Myocyte (in vitro differentiated cells): Measurements from ENCODE around the gene TRPC6. TPM values are rescaled to one million over a fixed set of nuclear protein-coding genes. Genes with fewer than 3 reads are reported as not detected.
"Not testable (repeated sequence)": the region's sequence is repeated elsewhere in the genome, so short reads cannot be mapped to it uniquely, and the experiment has no call there.

Source experiments
- DNase-seq: peaks from one replicate; pipeline ENCODE4 v3.0.0-alpha.2; 2012; ENCODE audit warnings: low read depth
- total RNA-seq: library from RNA; depleted of rRNA; stranded (reverse); fragments of >200 nt; gene quantifications from 2 replicates; pipeline ENCODE4 v1.2.3, GENCODE V29; 2014

Gene TRPC6
- total RNA-seq, 1 donor from 2014 or later, result not detected

DNA sequence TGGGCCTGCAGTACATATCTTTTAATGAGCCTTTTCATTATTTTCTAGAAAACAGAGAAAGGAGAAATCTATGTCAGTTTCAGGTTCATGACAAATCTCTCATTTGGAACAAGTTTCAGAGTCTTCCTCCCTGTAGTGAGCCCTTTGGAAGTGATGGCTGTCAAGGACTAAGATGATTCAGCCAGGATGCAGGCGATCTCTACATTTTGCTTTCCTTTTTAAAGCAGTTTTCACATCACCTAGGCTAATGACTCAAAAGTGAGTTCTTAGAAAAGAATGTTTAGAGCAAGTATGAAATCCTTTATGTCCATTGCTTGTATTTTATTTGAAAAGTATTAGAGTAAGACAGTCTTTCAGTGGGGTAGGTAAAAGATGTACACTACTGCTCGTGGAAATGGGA is 130.1 kb downstream of the TRPC6 start:
- no peak for DNase-seq

DNA sequence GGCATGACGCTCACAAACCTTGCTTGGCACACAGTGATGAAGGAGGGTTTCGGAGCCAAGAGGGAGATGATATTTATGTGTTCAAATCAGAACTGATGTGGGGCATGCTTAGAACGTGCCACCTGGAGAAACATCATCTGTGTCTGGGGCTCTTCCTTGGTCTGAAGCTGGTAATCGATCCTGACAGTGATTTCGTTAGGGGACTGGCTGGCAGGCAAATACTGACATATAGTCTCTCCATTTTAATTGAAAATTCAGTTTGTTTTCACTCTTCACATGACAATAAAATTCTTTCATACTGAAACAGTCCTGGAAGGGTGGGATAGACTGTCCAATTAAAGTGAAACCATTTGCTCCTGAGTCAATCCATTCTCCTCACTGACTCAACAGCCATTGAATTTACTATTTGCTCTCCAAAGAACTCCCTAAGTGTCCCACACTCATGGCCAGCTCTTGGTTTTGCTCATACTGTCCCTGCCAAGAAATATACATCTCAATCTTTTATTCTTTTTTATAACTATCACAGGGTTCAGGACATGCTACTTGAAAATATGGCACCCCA is 134.8 kb downstream of the TRPC6 start:
- no peak for DNase-seq

DNA sequence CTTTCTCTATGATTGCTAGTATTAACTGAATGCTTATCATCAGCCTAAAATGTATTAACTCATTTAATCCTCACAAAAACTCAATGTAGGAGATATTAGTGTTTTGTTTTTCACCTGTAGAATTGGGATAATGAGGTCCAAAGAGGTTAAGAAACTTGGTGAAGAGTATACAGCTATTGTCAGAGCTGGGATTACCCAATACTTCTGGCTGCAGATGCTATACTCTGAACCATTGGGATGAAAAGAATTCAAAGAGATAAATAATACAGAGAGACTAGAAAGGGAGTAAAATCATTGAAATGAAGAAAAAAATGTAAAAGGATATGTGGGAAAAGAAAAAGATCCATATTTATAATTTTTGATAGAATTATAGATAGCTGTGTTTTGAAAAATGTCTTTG is 137.1 kb downstream of the TRPC6 start:
- no peak for DNase-seq

DNA sequence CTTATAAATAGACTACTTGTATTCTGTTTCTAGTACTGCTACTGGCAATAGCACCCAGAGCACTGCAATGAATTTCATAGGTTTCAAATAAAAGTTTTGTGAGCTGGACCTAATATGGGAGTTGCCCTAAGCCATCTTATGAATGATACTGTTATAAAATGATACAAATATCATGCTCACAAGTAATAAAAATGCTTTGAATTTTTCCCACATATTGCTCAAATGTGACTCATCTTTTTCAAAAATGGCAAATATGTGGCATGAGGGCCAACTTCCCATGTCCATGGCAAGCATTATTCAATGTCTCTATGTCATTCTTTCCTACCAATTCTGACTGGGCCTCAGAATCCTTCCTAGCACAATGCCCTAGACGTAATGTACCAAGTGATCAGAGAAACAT is 137.6 kb downstream of the TRPC6 start:
- peak; percentile 58 for DNase-seq

DNA sequence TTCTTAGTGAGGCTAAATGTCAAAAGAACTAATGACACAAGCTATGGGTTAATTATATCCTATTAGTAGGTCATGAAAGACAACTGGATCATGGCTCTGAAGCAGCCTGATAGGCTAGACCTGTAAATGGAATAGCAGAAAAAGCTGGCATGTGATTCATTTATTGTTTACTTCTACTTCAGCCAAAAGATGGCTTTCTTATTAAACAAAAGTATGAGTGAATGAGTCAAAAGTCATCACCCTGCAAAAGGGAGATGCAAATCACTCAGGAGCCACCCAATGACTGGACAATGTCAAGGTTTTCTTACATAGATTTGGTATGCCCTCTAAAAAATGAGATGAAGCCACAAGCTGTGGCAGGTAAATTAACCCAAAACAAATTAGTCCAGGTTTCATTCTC is 138.0 kb downstream of the TRPC6 start:
- DNase-seq, result peak; percentile 26

DNA sequence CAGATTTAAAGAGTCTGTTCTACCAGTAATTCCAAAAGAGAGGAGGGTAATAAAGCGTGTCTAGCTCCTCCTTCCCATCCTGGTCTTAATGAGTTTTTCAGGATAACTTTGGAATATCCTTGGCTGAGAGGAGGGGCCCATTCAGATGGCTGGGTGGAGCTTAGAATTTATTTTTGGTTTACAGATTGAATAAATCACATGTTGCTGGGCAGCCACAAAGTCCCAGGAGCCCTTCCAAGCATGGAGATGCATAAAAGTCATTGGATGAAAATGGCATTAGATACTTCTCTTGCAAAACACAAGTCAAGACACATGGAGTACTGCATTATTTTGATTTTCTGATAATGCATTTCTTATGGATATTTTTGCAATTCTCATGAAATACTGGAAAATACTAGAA is 139.0 kb downstream of the TRPC6 start:
- DNase-seq, result peak; percentile 57

DNA sequence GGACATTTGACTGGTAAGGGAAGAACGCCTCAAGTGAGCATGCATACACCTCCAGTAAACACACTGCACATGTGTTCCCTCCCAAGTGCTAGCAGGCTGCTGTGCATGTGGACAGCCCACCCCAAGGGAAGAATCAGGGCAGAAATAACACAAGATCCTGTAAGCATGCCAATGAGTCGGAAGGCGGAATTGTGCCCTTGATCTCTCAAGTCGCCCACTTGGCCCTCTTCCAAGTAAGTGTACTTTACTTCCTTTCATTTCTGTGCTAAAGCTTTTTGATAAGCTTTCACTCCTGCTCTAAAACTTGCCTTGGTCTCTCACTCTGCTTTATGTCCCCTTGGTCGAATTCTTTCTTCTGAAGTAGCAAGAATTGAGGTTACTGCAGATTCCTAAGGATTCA is 139.6 kb downstream of the TRPC6 start:
- DNase-seq, result peak; percentile 18

DNA sequence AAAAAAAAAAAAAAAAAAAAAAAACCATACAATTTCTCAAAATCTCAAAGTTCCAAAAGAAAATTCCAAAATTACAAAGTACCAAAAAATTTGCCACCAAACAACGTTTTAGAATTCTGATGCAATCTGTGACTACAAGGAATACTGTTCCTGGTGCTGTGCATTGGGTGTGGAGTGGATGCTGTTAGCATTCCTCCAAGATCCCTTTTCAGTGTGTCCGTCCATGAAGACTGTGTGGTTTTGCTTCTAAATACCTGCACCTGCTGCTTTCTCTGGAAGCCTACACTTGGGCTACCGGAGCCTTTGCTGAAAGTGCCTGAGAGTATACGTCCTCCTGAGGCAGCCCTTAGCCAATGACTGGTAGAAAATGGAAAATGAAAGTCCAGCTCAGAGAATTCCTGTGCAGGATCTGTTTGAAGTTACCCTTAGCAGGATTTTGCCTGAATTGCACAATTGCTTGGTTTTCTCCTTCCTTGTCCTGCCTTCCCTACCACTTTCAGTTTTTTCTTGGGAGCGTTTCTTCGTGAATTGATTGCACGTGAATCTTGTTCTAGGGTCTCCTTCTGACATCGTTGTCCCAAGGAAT is 140.8 kb downstream of the TRPC6 start:
- DNase-seq, result peak; percentile 14

DNA sequence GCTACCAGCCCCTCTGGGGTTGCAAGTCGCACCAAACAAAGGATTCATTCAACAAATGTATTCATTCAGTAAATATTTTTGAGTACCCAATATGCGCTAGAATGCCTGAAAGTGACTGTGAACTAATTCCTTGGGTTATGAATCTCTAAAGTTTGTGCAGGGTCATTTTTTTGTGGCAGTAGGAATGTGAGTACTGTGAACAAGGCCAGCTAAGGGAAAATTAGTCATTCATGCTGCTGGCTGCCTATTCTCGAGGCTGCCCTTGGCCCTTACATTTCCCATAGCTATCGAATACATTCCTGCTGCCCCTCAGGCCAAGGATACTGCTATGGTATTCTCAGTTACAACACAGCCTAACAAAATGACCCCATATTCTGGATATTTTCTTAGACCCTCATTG is 141.6 kb downstream of the TRPC6 start:
- no peak for DNase-seq

DNA sequence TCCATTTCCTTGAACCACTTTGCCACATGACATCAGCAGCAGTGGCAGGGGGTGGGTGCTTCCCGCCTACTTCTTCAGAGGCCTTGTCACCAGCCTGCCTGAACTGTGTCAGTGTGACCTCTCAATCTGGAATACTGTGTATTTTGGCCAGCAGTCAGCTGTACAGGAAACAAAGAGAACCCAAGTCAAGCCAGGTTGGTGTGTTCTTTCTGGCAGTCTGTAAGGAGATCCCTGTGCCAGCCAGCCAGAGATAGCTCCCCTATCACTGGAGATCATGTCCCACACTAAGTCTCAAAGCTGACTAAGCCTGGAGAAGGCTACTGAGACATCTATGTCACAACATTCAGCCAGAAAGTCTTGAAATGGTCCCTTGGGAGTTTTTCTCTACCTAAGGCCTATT is 142.1 kb downstream of the TRPC6 start:
- DNase-seq, result peak; percentile 32

DNA sequence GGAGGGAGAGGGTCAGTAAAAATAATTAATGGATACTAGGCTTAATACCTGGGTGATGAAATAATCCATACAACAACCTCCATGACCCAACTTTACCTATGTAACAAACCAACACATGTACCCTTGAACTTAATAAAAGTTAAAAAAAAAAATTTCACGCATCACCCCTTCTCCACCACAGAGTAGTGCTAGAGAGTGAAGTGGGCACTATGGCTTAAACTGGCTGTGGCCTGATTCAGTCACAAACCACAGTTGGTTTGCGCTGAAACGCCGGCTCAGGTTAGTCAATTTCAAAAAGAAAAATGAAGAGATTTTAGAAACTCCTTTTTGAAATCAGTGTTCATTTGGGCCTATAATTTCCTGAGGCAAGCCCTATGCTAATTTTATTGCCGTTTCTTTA is 144.3 kb downstream of the TRPC6 start:
- DNase-seq, result no peak

DNA sequence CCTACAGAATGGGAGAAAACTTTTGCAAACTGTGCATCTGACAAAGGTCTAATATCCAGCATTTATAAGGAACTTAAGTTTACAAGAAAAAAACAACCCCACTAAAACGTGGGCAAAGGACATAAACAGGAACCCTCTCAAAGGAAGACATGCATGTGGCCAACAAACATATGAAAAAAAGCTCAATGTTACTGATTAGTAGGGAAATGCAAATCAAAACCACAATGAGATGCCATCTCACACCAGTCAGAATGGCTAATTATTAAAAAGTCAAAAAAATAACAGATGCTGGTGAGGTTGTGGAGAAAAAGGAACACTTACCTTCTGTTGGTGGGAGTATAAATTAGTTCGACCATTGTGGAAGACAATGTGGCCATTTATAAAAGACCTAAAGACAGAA is 145.1 kb downstream of the TRPC6 start:
- not testable (repeated sequence) for DNase-seq

DNA sequence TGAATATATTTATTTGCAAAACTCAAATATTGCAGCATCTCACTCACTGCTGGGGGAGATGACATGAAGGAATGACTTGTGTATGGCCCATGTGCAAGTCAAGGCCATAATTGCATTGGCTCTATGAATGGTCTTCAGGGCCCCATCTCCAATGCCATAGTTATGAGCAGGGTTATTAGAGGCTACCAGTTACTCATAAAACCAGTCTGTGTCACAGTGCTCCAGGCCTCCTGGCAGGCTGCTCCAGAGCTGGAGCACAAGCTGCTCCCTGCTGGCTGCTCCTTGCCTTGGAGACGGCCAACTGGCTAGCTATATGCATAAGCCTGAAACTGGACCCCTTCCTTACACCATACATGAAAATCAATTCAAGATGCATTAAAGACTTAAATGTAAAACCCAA is 145.7 kb downstream of the TRPC6 start:
- no peak for DNase-seq

DNA sequence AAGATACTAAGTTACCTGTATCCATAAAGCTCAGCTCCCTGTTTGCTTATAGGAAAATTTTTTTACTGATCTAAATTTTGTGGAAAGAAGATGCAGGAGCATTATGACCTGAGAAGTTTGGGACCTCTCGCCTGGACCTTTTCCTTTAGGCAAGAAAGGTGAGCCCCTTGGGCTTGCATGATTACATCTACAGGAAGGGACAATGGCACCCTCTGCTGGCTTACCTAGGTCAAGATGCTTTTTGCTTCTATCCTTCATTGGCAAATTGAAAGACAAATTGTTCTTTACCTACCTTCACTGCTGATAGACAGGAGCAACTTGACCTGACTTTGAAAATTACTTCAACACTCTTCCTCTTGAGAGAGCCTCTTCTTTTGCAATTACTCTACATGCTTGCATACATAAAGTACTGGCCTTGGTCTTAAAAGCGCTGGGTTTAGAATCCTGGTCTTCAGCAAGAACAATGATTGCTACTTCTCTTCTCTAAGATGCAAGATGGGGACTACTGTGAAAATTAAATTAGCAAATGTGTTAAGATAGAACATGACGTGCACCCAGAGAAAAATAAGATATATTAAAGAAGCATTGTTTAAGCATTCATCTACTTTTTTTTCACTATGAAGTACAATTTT is 147.2 kb downstream of the TRPC6 start:
- peak; percentile 41 for DNase-seq

DNA sequence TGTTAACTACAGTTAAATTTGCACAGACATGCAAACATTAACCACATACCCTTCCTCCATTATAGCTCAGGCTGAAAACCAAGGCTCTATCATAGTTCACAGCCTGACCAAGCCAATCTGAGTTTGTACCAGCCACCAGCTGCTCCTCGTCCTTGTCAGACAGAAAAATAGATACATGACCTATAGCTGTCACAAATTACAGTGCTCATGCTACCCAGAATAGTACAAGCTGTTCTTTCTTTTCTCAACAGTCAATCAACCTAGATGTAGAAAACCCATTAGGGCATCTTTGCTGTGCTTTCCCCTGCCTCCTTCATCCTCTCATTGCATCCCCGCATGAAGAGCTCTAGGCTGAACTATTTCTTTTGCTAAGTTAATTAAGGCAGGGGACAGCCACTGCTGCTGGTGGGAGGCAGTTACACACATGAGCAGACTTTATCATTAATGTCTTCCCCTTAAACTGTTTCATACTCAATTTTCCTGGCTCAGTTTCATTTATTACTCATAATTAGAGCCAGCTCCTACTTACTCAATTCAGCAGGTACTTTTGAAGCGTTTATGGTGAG is 148.3 kb downstream of the TRPC6 start:
- no peak for DNase-seq

DNA sequence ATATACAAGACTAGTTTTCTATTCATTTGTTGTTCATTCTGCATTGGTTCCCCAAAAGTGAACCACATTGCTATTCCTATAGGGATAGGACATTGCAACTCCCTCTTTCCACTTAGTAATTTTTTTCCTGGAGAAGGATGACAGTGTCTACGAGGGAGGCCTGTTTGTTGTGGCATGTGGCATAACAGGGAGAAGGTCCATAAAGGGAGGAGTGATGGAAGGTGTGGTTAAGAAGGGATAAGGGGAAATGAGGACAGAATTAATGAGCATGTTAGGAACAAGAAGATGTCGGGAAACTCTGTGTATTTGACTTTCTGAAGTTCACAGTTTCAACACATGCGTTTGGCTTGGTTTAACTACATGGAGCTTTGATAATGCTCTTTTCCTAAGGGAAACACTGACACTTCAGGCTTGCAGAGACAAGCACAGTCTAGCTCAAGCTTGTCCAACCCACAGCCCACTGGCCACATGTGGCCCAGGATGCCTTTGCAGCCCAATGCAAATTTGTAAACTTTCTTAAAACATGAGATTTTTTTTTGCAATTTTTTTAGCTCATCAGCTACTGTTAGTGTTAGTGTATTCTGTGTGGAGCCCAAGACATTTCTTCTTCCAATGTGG is 149.7 kb downstream of the TRPC6 start:
- no peak for DNase-seq

DNA sequence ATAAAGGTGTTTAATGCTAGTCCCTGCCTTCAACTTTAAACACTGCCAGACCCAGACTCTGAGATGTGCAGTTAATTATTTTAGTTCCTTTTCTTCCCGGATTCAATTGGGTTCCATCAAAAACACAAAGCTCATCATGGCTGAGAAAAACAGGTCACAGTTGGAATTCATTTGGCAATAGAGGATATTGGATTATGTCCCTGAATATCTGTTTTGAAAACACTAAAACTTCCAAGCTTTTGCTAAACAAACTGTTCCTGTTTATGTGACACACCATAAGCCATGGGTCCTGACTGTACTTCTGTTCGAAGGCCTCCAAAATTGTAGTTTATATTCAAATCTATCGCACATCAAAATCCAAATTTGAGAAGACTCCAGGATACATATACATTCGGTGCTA is 150.7 kb downstream of the TRPC6 start:
- no peak for DNase-seq

DNA sequence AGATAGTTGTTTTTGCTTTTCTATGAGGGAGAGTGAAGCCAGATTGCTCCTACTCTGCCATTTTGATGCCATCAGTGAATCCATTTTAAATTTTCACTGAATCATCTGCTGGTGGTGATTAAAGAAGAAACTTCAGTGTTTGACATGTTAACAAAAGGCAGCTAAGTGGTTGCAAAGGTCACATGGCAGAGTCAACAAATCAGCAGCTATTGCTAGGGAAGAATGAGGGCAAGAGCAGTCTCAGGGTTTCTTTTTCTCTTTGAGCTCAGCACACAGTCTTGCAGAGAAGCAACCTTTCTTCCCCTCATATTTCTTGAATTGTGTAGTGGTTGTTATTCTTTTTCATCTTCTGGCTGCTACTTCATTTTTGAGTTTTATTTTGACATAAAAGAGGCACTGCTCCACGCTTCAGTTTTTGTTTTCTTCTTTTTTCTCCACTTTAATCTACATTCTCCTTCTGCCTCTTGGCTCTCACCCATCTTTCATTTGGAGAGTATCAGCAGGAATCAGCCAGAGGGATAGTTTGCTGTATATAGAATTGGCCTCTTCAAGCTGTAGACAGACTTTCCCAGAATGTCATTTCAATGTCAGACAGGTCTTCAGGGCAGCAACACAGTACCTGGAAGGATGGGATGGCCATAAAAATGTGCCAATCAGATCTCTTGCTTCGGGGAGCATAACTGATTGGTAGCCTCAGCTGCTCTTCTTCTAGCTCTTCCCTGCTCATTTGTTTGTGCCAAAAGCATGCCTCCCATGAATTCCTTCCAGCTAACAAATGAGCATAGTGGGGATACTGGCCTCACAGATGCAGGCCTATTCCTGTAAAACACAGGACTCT is 153.9 kb downstream of the TRPC6 start:
- DNase-seq, result no peak

DNA sequence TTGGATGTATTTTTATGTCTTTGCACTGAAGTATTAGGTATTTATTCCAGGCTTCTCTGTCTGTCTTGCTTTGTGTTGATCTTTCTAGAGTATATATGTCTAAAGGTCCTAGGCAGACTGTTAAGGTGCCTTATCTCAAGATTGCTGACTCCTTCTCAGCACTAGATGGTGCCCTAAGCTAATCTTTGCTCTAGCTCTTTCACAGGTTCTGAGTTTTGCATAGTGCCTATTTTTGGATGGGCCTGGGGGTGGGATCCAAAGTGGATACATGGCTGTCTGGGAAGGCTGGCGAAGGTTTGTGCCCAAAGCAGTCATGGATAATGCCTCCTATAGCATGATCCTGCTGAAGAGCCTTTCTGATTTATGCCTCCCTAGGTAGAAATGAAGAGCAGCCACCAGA is 154.9 kb downstream of the TRPC6 start:
- peak; percentile 20 for DNase-seq

DNA sequence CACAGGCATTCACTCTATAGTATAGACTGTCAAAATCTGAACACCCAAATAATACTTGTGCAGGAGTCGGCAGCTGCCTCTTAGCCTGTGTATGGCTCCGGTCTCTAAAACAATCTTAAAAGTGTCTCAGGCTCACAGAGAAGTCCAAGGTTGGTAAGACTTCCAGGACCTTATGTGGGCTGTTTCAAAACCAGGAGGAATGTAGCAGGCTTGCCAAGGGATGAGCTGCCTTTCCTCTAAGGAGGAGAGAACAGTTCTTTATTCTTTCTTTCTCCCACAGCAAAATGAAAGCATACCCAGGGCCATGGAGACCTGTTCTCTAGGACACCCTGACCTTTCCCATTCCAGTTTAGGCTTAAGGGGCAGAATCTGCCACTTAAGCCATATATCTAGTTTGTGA is 176.5 kb downstream of the TRPC6 start:
- peak; percentile 24 for DNase-seq
